Measurements from ENCODE around the gene DGKQ.
"Not testable (repeated sequence)": the region's sequence is repeated elsewhere in the genome, so short reads cannot be mapped to it uniquely, and the experiment has no call there.

The DGKQ gene

DNA sequence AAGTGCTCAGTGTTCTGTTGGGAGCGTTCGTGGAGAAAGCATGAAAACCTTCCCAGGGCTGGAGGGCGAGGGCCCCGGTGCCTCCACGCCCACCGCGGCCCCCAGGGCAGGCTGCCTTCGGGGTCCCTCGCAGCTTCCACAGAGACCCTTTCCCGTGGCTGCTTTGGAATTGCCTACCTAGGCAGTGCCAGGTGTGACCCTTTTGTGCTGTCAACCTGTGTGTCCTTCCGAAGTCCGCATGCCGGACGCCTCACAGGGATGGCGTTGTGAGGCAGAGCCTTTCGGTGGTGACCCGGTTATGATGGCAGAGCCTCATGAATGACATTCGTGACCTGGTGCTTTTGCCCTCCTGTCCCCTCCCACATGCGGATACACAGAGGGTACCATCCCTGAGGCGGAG, 23.7 kb downstream of the DGKQ start:
- DNase-seq: no peak

DNA sequence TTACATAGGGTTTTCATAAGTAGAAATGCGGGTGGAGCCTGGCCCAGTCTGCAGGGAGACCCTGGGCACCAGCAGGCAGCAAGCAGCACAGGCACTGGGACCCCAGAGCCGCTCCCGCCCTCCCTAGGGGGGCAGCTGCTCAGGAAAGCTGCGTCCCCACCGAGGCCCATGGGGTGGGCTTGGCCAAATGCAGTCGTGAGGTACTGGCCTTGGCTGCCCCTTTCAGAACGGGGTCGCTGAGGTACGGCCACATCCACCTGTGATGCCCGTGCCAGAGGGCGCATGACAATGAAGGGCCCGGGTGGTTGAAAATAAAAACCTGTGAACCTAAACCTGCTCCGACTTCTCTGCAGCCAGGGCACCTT, 24.5 kb downstream of the DGKQ start:
- no peak for DNase-seq

DNA sequence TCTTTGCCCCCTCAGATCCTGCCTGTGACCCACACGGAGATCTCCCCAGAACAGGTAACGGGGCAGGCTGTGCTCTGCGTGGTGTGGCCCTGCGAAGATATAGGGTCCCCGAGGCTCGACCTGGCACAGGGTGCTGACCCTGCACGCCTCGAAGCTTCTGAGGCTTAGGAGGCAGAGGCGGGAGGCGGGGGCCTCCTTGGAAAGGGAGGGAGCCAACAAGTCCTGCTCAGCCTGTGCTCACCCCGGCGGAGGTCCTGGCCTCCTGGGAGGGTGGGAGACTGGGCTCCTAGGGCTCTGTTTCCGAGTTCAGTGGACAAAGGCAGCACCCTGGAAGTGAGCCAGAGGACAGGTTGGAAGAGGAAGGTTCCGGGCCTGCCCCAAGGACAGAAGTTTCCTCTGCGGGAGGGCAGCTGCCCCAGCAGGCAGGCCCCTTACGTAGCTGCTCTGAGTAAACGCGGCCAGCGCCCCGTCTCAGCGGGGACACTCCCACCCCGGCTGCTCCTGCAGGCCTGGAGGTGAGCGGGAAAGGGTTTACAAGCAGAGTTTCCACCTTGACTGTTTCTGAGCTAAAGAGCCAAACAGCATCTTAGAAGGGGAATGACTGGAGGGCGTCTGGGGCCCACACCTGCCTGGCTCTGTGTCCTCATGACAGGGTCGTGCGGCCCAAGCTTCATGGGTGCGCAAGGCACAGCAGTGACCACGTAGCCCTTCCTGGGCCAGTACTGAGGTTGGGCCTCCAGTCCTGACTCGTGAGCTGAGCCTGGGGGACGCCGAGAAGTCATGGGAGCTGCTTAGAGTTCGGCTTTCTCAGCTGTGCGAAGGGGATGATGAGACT, 25.1 kb downstream of the DGKQ start:
- DNase-seq: no peak

DNA sequence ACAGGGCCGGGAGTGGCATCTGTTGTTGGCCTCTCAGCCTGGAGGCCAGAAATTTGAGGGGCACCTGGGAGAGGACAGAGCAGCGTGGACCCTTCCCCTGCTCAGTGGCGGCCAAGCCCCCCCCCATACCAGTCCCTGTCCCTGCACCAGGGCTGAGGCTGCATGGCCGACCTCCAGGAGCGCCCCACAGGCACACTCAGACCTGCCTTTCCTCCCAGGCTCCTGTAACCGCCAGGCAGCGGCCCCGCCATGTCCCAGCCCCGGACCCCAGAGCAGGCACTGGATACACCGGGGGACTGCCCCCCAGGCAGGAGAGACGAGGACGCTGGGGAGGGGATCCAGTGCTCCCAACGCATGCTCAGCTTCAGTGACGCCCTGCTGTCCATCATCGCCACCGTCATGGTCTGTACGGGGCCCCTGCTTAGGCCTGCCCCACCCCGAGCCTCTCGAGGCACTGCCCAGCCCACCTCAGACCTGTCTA, 25.8 kb downstream of the DGKQ start:
- no peak for DNase-seq

DNA sequence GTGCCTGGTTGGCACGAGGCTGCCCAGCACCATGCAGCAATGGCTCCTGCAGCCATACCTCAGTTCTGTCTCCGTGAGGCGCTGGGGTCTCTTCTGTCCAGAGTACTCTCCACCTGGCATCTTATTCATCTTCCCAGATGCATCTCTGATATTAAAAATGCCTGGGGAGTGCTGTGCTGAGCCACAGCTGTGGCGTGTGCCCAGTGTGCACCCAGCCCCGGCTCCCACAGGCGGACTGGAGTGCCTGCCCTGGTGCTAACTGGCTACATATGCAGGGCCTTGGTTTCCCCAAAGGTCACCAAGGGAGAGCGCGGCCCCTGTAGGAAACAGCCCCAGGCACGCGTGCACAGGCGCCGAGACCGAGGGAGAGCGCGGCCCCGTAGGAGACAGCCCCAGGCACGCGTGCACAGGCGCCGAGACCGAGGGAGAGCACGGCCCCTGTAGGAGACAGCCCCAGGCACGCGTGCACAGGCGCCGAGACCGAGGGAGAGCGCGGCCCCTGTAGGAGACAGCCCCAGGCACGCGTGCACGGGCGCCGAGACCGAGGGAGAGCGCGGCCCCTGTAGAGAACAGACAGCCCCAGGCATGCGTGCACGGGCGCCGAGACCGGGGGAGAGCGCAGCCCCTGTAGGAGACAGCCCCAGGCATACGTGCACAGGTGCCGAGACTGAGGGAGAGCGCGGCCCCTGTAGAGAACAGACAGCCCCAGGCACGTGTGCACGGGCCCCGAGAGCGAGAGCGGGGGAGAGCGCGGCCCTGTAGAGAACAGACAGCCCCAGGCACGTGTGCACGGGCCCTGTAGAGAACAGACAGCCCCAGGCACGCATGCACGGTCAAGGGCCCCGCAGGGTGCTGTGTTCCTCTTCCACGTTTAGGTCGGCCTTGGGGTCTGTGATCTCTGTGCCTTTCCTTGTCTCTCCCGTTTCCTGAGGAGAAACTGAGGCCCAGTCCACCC, 26.6 kb downstream of the DGKQ start:
- no peak for DNase-seq

DNA sequence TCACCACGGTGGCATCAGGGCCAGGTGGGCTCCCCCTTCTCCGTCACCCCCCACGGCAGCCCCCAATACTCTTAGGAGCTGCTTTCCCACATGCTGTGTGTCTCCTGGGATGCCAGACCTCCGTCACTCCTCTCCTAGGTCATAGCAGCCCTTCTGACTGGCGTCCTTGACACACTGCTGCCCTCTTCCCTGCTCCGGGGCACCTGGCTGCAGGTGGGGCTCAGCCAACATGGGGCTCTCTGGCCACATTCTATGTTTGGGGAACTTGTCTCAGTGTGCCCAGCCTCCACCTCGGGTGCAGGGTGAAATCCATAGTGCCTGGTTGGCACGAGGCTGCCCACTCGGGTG, 27.3 kb downstream of the DGKQ start:
- DNase-seq: no peak

DNA sequence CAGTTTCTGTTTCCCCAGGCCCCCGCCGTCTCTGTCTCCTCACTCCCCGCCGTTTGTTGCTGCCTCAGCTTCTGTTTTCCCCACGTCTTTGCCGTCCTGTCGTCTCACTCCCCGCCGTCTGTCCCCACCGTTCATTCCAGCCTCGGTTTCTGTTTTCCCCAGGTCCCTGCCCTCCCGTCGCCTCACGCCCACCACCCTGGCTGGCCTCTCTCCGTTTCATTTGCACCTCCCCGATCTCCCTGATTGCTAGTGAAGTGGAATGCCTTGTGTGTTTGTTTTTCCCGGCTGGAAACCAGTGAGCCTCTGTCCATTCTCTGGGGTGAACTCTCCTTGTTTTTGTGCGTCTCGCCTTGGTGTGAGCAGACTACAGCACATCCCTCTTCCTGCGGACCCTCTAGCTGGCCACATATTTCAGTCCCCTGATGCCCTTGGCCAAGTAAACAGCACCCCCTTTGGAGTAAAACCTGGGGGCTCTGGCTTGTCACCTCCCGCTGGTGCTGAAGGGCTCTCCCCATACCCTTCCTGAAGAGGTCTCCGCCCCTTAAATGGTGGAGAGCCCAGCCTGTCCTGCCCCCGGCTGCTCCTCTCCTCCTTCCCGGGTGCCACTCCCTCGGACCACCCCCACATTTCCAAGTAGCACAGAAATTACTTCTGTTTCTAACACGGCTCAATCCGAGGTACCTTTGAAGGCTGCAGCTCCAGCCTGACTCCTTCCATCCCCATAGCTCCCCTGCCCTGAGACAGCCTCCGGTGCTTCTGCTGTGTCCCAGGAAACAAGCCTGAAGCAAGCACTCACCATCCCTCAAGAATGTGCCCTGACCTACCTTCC, 27.9 kb downstream of the DGKQ start:
- no peak for DNase-seq

DNA sequence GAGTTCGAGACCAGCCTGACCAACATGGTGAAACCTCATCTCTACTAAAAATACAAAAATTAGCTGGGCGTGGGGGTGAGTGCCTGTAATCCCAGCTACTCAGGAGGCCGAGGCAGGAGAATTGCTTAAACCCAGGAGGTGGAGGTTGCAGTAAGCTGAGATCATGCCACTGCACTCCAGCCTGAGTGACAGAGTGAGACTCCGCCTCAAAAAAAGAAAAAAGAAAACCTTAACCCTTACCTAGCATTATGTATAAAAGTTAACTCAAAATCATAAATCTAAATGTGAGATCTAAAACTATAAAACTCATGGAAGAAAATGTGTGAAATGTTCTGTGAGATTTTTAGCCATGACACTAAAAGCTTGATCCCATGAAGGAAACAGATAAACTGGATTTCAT, 33.9 kb downstream of the DGKQ start:
- not testable (repeated sequence) for DNase-seq

DNA sequence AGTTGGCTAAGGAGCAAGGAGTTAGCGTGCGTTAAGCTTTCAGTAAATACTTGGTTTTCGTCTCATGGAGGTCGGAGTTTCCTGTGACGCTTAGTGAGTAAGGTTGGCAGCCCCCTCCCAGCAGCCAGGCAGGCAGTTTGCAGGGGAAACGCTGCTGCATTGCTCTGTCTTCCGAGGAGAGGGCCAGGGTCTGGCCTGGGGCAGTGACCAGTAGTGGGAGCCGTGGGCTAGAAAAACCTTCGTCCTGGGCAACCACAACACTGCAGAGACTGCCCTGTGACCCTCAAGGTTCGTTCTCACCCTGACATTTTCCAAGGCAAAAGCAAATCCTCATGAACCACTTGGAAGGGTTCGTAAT, 40.7 kb downstream of the DGKQ start:
- DNase-seq: no peak

DNA sequence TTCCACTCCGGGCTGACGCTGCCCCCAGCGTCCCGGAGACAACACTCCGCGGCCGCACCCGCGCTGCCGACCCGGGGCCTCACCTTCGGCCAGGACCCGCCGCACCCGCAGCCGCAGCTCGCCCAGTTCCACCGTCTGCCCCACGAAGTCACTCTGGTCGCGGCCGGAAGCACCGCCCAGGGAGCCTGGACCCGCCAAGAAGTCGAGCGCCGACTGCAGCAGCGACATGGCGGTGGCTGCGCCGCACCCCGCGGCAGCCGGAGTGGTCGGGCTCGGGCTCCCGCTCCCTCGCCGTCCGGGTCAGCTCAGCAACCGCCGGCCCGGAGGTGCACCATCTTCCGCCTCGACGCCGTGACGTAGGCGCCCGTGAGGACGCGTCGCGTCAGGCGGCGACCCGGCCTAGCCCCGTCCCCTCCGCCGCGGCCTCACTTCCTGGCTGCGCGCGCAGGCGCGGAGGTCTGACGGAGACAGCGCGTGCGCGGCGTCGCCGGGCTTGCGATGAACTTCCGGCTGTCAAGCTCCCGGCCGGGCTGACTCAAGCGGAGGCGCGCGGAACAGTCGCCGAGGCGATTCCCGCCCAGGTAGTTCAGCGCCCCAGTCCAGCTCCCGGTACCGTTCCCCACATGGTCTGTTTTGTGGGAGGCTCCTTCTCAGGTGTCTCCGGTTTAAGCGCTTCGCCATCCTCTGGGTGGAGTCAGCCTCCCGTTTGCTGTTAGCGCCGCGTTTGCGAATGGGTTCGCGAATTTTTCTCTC, 41.2 kb downstream of the DGKQ start, which contains the start of the genes GAK and TMEM175:
TSS of gene GAK (minus strand) at position 357 of the 753 bp plus-strand sequence. CDS start at position 228, 129 bp downstream.
TSS of gene TMEM175 (plus strand) at position 501 of the 753 bp plus-strand sequence. CDS start 15,280 bp downstream, outside the sequence.
- peak; percentile 76 for DNase-seq

DNA sequence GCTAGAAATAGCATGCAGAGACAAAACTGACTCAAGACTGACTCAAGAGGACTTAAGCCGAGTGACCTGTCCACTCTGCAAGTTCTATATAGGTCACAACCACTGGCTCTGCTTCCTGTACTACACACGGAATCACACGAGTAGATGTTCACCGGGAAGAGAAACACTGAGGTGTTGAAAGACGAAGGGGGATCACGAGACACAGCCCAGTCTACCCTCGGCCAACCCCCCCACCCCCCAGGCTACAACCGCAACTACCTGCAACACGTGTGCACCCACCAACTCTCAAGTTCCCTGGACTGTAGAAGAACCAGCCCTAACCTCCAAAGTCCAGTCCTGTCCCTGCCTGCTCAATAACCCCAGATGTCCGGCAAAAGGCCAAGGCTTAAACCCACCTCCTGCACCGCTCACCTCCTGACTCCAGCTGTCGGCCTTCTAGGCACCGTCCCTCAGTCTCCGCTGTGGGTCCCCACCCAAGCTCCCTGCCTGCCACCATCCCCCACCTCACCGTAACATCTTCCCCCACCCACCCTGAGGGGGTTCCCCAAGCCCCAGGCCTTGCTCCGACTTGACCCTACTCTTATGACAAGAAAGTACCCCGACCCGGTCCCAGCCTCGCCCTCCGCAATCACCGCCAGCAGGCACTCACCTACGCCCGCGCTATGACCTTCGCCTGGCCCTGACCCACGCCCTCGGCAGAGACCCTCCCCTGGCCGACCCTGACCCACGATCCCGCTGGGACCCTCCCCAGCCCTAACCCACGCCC, 42.0 kb downstream of the DGKQ start:
- DNase-seq: no peak

DNA sequence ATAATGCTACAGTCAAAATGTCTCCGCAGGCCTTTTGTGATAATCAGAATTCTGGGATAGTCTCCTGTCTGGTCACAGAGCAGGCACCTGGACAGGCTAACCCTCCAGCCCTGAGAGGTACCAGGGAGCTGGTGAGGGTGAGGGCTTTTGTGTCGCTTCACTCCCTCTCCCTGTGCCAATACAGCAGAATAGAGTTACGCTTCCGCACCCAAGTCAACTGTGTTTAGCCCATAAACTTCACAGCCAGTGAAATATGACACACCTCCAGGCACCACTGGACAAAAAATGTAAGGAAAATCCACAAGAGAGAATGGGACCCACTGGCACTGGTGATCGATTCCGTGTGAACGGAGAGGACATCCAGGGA, 42.6 kb downstream of the DGKQ start:
- DNase-seq: no peak

DNA sequence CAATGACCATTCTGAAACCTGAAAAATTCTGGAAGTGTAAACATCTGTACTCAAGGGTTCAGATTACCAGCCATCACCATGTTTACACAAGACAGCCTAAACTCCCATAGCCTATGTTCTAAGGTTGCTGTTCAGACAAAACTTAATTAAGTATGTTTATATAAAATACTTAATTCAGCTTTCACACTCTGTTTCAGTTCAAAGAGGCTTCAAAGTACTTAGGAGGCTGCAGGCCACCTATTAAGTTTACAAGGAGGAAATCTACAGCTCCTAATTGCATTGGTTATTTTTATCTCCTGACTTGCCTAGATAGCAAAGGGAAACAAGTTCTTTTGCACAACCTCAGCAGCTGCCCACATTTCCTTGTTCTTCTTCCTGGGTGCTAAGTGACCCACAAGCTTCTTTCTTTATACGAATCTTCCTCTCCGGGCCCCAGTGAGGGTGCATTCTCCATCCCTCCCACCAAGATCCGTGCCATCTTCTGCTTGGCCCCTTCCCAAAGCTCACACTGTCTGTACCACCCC, 43.3 kb downstream of the DGKQ start:
- DNase-seq: no peak

DNA sequence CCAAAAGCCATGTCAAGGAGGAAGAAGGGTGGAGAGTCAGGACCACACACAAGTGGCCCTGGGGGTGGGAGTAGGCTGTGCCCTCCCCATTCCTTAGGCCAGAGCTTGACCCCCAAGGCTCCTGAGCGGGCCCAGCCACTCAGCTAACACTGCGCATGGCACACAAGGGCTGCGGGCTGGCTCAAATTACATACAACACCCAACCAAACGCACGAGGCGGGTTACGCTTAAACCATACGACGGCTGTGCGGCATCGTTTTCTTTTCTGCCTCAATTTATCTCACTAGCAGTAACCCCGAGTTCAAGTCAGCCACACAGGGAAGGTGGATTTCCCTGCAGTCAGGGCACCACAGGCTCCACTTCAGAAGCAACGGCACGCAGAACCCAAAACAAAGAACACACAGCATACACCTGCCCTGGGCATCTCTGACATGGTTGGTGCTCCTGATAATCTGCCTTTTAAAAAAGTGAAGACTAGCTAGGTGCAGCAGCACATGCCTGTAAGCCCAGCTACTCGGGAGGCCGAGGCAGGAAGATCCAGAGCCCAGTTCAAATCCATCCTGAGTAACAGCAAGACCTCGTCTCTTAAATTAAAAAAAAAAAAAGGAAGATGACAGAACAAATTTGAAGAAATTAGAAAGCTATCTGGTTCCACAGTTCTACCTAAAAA, 44.1 kb downstream of the DGKQ start:
- DNase-seq: no peak

DNA sequence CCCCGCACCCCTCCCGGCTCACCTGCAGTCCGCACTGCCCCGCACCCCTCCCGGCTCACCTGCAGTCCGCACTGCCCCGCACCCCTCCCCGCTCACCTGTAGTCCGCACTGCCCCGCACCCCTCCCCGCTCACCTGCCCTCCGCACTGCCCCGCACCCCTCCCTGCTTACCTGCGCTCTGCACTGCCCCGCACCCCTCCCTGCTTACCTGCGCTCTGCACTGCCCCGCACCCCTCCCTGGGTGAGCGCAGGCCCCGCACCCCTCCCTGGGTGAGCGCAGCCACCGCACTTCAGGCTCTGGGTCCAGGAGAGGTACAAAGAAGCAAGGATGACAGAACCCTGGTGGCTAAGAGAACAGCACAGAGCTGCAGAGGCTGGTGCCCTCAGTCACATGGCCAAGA, 45.8 kb downstream of the DGKQ start:
- not testable (repeated sequence) for DNase-seq

DNA sequence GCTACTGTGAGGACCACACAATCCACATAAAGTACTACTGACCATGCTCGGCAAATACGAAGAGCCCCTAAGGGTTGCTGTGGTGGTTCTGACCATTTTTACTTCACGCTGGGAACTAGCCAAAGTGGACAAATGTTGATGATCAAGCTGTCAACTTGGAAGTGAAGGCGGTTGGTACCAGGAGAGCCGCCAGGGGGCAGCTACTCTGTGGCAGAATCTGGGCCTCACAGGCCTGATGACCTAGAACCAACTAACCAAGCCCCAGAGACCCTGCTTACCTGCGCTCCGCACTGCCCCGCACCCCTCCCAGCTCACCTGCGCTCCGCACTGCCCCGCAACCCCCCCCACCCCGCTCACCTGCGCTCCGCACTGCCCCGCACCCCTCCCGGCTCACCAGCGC, 46.8 kb downstream of the DGKQ start:
- no peak for DNase-seq

DNA sequence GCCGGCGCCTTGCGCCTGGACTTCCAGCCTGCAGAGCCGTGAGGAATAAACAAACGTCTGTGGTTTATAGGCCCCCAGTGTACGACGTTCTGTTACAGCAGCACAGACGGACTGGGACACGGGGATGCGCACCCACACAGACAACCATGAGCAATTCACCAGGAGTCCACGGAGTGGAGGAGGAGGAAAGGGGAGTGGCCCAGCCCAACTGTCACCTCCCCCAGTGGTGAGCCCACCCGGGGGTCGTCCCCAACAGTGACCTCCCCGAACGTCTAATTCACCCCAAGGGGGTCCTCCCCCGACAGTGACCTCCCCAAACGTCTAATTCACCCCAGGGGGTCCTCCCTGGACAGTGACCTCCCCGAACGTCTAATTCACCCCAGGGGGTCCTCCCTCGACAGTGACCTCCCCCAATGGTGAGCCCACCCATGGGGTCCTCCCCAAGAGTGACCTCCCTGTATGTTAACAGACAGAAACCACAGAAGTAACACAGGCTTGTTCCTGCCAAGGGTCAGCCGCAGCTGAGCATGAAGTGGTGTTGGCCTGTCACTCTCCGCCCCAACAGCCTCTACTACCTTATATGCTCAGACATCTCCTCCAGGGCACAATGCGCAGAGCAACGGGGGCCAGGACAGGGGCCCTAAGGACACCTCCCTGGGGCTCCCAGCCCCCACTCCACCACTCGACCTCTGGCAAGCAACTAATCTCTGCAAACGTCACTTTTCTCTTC, 47.4 kb downstream of the DGKQ start:
- no peak for DNase-seq

DNA sequence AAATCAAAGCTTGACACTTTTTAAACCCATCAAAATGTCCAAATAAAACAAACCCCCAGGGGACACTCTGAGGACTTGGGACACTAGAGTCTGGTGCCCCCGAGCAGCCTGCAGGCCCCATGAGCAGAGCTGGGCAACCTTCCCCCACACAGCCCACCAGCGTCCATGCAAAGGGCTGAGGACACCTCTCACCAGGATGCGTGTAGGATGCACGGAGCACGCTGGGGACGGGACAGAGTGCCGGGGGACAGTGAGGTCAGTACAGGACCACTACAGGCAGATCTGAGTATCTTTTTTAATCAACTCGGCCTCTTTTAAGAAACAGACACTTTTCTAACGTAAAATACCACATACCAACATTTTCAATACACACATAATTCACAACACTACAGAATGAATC, 48.2 kb downstream of the DGKQ start:
- no peak for DNase-seq
